Stimulated activated CD4-positive, alpha-beta T cell treated with anti-CD3 and anti-CD28 coated beads, Interleukin-2, amount 100 ng/mL, for 4 hours (primary cell): Measurements from ENCODE around the gene SCUBE3.

Experiments
- DNase-seq: peaks from one replicate; pipeline ENCODE4 v3.0.0-alpha.2; 2020; ENCODE audit warnings: low read depth

The SCUBE3 gene

GRCh38 chr6:35213298-35213791, 411 bp upstream of the SCUBE3 start:
- no peak for DNase-seq

GRCh38 chr6:35214869-35215664, 1.3 kb downstream of the SCUBE3 start:
- no peak for DNase-seq

- DNase-seq, result no peak
Observed at GRCh38 chr6:35215665-35216411, 2.1 kb downstream of the SCUBE3 start.

GRCh38 chr6:35216412-35216732, 2.6 kb downstream of the SCUBE3 start:
- DNase-seq, result no peak

GRCh38 chr6:35216851-35217811, 3.4 kb downstream of the SCUBE3 start:
- DNase-seq, result no peak

- DNase-seq, result no peak
Observed at GRCh38 chr6:35218021-35218420, 4.3 kb downstream of the SCUBE3 start.

GRCh38 chr6:35218456-35218855, 4.7 kb downstream of the SCUBE3 start:
- DNase-seq, result no peak

- no peak for DNase-seq
Observed at GRCh38 chr6:35219683-35220326, 6.0 kb downstream of the SCUBE3 start.

- DNase-seq, result no peak
Observed at GRCh38 chr6:35220711-35221110, 7.0 kb downstream of the SCUBE3 start.

- DNase-seq, result no peak
Observed at GRCh38 chr6:35223396-35223795, 9.6 kb downstream of the SCUBE3 start.

GRCh38 chr6:35224720-35225119, 11.0 kb downstream of the SCUBE3 start:
- DNase-seq, result no peak

GRCh38 chr6:35228481-35228880, 14.7 kb downstream of the SCUBE3 start:
- no peak for DNase-seq

- no peak for DNase-seq
Observed at GRCh38 chr6:35229304-35229703, 15.5 kb downstream of the SCUBE3 start.

- DNase-seq, result no peak
Observed at GRCh38 chr6:35230498-35230897, 16.7 kb downstream of the SCUBE3 start.

GRCh38 chr6:35230950-35231349, 17.2 kb downstream of the SCUBE3 start:
- no peak for DNase-seq

GRCh38 chr6:35231563-35231962, 17.8 kb downstream of the SCUBE3 start:
- DNase-seq, result no peak

- no peak for DNase-seq
Observed at GRCh38 chr6:35234901-35235300, 21.1 kb downstream of the SCUBE3 start.

- no peak for DNase-seq
Observed at GRCh38 chr6:35236223-35236622, 22.5 kb downstream of the SCUBE3 start.

GRCh38 chr6:35237476-35237875, 23.7 kb downstream of the SCUBE3 start:
- no peak for DNase-seq

GRCh38 chr6:35238843-35239289, 25.1 kb downstream of the SCUBE3 start:
- no peak for DNase-seq

GRCh38 chr6:35239581-35239980, 25.8 kb downstream of the SCUBE3 start:
- no peak for DNase-seq
